ENCODE results near the gene OLFM1. TPM values are rescaled to one million over a fixed set of nuclear protein-coding genes. Genes with fewer than 3 reads are reported as not detected.

The OLFM1 gene
- total RNA-seq, 4 donors from 2014 or later = 5.3 to 15.0 (median 8.6) TPM

DNA sequence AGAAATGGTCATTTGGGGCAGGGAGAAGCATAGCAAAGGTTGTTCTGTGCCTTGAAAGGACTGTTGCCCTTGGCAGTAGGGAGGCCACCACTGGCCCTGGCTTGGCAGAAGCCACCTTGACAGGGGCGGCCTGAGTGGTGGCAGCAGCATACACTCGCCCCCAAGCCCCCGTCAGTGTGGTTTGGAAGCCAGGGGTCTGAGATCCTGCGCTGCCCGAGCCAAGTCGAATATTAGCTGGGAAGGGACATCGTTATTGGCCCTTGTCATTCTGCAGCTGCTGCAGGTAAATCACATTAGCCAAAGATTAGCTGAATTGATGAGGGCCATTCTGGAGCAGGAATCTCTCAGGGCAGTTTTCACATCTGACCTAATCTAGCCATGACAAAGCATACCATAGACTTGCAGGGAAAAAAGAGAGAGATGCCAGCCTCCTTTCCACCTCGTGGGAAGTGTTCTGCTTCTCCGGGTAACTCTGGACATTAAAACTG lies 9.0 kb downstream of the OLFM1 start:
- intact Hi-C loops (cut with DNase I; ENCODE audit: low total_unique reads) = no loop called here
- H3K4me3 ChIP-seq (ENCODE audit: low read depth, poor library complexity, severe bottlenecking) = no peak overlapping the region
- WGBS, 2 donors = 90 to 93% methylated on average over 9 of the region's 9 CpGs
- no peak for TF ChIP-seq POLR2A (IDR thresholded peaks at IDR 0.05)
- TF ChIP-seq, protein P1, sequence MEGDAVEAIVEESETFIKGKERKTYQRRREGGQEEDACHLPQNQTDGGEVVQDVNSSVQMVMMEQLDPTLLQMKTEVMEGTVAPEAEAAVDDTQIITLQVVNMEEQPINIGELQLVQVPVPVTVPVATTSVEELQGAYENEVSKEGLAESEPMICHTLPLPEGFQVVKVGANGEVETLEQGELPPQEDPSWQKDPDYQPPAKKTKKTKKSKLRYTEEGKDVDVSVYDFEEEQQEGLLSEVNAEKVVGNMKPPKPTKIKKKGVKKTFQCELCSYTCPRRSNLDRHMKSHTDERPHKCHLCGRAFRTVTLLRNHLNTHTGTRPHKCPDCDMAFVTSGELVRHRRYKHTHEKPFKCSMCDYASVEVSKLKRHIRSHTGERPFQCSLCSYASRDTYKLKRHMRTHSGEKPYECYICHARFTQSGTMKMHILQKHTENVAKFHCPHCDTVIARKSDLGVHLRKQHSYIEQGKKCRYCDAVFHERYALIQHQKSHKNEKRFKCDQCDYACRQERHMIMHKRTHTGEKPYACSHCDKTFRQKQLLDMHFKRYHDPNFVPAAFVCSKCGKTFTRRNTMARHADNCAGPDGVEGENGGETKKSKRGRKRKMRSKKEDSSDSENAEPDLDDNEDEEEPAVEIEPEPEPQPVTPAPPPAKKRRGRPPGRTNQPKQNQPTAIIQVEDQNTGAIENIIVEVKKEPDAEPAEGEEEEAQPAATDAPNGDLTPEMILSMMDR (IDR thresholded peaks at IDR 0.05) = no peak
- no peak for DNase-seq (ENCODE audit: low spot score in 2 of 2)

DNA sequence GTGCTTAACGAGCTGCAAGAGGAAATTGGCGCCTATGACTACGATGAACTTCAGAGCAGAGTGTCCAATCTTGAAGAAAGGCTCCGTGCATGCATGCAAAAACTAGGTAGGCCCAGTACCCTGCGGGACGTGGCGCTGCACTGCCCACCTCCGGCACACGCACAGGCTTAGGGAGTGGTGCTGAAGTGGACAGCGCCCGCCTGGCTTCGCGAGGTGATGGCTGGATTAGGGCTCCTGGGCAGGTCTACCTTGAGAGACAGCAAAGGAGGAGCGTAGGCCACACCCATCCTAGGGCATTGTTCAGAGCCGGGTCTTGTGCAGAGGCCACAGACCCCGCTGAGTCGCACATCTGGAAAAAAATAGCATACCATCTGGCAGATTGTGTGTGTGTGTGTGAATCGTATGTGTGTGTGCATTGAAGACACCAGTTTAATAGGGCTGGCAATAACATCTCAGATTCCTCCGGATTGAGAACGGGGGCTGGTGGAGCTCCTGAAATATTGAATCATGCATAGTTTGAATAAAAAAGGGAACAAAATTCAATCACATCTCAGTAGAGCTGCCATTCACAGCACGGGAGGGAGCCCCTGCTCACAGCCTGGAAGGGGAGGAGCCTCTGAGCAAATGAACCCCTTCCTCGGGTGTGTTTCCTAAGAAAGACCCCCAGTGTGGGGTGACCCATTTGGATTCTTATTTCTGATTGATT lies 11.1 kb downstream of the OLFM1 start:
- intact Hi-C loops (cut with DNase I; ENCODE audit: low total_unique reads) = no loop called here
- 62 to 75% methylated on average over 22 of the region's 22 CpGs for WGBS, 2 donors
- TF ChIP-seq POLR2A (IDR thresholded peaks at IDR 0.05) = no peak
- DNase-seq (ENCODE audit: low spot score in 2 of 2) = no peak
- H3K4me3 ChIP-seq (ENCODE audit: low read depth, poor library complexity, severe bottlenecking) = no peak overlapping the region

DNA sequence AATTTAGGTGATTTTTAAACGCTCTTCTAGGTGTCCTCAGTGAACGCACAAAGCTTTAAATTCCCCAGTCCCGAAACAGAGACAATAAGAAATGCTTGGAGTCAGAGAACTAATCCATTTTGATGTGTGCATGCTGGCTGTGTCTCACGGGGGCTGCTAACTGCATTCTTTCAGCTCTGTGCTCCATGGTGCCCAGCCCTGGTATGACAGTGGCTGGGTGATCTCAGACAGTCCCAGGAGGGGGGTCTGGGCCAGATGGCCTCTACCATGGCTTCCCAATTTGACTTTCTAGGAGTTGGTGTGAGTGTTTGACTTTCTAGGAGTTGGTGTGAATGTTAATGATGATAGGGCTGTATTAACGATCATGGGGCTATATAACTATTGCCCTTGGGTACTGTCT lies 12.1 kb downstream of the OLFM1 start:
- WGBS, 2 donors = 91 to 98% methylated on average over 5 of the region's 5 CpGs
- no peak for DNase-seq (ENCODE audit: low spot score in 2 of 2)
- TF ChIP-seq, protein P1 (IDR thresholded peaks at IDR 0.05) = no peak
- no peak for TF ChIP-seq POLR2A (IDR thresholded peaks at IDR 0.05)
- no peak overlapping the region for H3K4me3 ChIP-seq (ENCODE audit: low read depth, poor library complexity, severe bottlenecking)
- intact Hi-C loops (cut with DNase I; ENCODE audit: low total_unique reads) = no loop called here

DNA sequence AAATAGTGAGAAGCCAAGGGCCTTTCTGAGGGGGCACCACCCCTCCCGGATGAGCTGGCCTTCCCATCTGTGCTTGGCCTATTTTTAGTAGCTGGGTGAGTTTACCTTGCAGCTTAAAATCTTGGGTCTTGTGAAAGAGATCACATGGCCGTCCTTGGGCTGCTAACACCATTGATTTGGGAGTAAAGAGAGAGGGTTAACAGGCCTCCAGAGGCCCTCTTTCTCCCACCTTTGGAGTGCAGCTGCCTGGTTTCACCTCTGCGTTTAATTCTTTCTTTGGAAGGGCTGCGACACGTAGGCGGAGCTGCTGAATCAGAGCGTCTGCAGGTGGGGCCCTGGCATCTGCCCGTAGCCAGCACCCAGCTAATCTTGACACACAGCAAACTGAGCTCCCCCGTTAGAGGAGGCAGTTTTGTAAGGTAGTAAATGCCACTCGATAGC lies 12.8 kb downstream of the OLFM1 start:
- TF ChIP-seq, protein P1 (IDR thresholded peaks at IDR 0.05) = no peak
- TF ChIP-seq POLR2A (IDR thresholded peaks at IDR 0.05) = no peak
- intact Hi-C loops (cut with DNase I; ENCODE audit: low total_unique reads) = no loop called here
- DNase-seq (ENCODE audit: low spot score in 2 of 2) = no peak
- 43 to 44% methylated on average over 9 to 10 of the region's 10 CpGs for WGBS, 2 donors
- H3K4me3 ChIP-seq (ENCODE audit: low read depth, poor library complexity, severe bottlenecking) = no peak overlapping the region

DNA sequence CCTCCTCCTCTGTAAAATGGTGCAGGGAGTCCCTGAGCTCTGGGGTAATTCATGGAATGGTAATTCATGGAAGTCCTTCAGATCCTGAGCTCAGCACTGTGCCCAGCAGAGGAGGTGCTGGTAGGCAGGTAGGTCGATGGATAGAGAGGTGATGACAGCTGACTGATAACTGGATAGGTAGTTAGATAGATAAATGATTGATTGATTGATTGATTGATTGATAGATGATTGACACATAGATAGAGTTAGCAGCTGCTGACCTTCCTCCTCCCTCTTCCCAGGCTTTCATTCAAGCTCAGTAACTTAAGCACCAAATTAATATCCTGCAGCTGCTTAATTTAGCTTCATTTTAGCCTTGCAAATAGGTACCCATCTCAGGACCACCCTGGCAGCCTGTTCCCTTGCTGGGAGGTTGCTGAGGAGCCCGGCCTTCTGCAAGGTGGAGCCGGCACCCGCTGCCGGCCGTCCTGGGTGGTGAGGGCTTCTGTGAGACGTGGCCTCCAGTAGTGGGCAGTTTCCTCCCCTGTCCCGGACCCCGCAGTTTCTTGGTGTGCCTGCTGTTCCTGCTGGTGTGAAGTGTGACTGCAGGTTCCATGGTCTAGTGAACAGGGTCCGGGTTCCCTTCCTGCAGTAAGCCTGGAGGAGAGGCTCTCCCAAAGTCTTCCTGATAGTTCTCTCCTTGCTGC lies 13.4 kb downstream of the OLFM1 start:
- WGBS, 2 donors = 85 to 87% methylated on average over 10 of the region's 10 CpGs
- TF ChIP-seq, protein P1 (IDR thresholded peaks at IDR 0.05) = no peak
- TF ChIP-seq POLR2A (IDR thresholded peaks at IDR 0.05) = no peak
- no peak overlapping the region for H3K4me3 ChIP-seq (ENCODE audit: low read depth, poor library complexity, severe bottlenecking)
- no peak for DNase-seq (ENCODE audit: low spot score in 2 of 2)
- intact Hi-C loops (cut with DNase I; ENCODE audit: low total_unique reads) = no loop called here

DNA sequence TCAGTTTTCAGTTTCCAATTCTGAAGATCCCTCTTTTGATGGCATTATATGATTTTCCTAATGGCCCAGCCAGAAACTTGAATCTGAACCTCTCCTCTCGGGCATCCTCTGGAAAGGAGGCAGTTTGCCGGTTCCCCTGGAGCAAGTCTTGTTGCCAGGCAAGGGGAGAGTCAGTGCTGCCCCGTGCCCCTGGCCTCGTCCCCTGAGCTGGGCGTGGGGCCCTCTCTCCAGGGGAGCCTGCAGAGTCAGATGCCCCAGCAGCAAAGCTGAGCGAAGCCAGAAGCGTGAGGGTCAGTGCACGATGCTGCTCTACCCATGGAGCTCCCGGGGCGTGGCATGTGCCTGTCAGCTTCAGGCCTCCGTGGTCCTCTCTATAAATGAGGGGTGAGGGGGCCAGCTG lies 14.0 kb downstream of the OLFM1 start:
- WGBS, 2 donors = 88 to 91% methylated on average over 10 to 11 of the region's 11 CpGs
- intact Hi-C loops (cut with DNase I; ENCODE audit: low total_unique reads) = no loop called here
- TF ChIP-seq POLR2A (IDR thresholded peaks at IDR 0.05) = no peak
- TF ChIP-seq, protein P1 (IDR thresholded peaks at IDR 0.05) = no peak
- DNase-seq (ENCODE audit: low spot score in 2 of 2) = no peak
- H3K4me3 ChIP-seq (ENCODE audit: low read depth, poor library complexity, severe bottlenecking) = no peak overlapping the region

Measured in lower leg skin (tissue), 4 donors.